ENCODE measurements around the gene NFASC.

Gene NFASC

GRCh38 chr1:204879351-204879750 is 8.7 kb downstream of the NFASC start:
- DNase-seq: peak in 1 of 42 donors; percentile 16
- intact Hi-C loops (cut with DNase I): loop anchor here (10.0 kb wide), 1 partner anchor 65 kb away; no protein-coding TSS in a partner anchor

DNA sequence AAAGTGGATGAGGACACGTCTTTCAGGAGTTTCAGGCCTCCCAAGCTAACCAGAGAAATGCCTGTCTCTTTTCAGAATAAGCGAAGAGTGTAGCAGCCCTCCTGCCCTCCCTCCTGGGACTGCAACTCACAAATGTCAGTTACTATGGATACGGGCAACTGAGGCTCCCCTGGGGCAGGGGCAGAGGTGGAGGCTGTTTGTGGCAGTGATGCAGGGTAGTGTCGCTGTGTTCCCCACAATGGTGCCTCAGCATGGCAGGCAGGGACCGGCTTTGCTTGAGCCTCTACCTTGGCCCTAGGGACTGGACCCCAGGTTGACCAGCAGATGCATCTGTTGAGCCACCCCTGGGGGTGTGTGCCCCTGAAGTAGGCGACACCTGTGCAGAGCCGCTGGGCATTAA is 10.2 kb downstream of the NFASC start:
- intact Hi-C loops (cut with DNase I): no loop called here
- DNase-seq: peak in 2 of 42 donors; percentile 15 to 30

- intact Hi-C loops (cut with DNase I): no loop called here
- peak in 1 of 42 donors; percentile 31 for DNase-seq
Measured at GRCh38 chr1:204882479-204882878, 11.8 kb downstream of the NFASC start.

DNA sequence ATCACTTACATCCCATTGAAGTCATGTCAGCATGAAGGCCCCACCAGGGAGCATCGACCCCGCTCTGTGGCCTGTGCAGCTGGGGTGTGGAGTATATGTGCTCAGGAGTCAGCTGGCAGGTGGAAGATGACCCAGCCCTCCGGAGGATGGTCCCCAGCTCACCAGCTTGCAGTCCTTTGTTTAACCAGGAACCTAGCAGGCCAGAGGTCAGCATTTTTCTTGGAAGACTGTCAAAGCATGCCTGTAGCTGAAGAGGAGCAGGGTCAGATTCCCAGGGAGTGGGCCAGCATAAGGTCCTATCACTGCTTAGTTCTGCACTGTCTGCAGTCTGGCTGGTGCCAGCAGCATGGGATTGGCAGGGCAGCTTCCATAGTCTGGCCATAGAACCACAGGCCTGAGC is 12.7 kb downstream of the NFASC start:
- intact Hi-C loops (cut with DNase I): no loop called here
- no peak for DNase-seq

DNA sequence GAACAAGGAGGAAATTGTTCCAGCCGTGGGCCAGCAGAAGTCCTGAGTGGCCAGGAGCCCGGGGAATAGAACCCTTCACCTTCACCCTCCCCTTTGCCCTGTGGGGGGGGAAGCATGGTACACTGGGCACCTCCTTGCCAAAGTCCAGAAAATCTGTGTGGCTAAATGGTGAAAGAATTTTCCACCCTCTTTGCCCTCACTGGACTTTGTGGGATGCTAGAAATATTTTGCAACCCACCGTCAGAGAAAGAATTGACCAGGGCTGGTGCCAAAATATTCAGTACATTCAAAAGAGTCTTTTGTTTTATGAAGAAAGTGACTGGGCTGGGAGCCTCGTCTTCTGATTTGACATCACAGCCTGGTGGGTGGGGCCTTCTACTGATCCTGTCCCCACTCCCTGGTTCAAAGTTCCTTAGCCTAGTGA is 14.6 kb downstream of the NFASC start:
- DNase-seq: peak in 40 of 42 donors; percentile 49 to 91 (median 76)
- intact Hi-C loops (cut with DNase I): no loop called here

DNA sequence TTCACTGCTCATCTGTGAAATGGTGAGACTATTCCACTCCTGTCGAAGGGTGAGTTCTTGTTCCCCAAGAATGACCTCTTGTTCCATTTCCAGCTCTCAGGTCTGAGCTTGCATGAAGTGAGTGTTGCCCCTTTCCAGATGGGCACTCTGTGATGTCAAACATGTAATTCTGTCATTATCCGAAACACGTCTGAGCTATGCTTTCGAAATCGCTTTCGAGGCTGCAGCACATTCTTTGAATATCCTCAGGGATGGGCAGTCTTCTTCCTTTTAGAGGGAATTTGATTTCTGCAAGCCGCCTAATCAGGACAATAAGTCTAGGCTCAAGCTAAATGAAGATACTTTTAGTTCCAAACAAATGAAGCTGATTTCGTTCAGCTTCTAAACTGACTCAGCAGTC is 15.1 kb downstream of the NFASC start:
- DNase-seq: peak in 3 of 42 donors; percentile 12 to 39 (median 14)
- intact Hi-C loops (cut with DNase I): no loop called here

- peak in 2 of 42 donors; percentile 10 to 31 for DNase-seq
- intact Hi-C loops (cut with DNase I): no loop called here
Measured at GRCh38 chr1:204887846-204888245, 17.2 kb downstream of the NFASC start.

DNA sequence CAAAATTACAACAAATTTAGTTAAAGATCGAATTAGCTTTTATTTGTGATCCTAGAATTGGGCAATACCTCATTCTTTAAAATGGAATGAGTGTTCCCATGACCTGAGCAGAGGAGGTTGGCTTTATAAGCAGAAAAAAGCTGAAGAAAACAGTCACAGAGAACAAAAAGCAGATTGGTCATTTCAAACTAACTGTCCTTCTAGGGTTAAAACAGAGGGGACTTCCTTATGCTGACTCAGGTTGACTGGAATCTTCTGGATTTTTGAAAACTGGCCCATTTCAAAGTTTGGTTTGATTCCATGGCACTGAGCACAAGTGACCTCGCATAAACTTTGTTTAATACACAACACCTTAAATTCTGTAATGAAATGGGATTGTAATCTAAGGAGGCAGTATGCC is 17.6 kb downstream of the NFASC start:
- no peak for DNase-seq
- intact Hi-C loops (cut with DNase I): no loop called here

GRCh38 chr1:204889681-204890383 is 19.2 kb downstream of the NFASC start:
- intact Hi-C loops (cut with DNase I): no loop called here

DNA sequence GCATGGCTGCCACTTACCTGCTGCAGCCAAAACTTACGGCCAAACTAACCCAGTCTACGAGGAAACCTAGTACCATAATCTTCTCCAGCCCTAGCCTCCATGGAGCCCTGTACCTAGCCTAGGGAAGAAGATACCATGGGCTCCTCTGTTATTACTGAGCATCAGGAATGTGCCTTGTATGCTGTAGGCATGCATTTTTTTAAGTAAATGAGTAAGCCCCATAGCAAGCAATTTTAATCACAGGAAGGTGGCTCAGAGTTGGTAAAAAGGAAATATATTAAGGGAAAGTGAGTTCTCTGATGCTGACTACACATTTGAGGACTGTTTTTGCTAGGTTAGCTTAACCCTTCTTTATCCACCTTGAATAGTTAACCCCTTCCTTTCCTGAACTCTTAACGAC is 21.2 kb downstream of the NFASC start:
- peak in 1 of 42 donors; percentile 14 for DNase-seq
- intact Hi-C loops (cut with DNase I): no loop called here

More at GRCh38 chr1:204889681-204890383, 19.2 kb downstream of the NFASC start:
- peak in 4 of 42 donors; percentile 11 to 43 (median 42) for DNase-seq

DNA sequence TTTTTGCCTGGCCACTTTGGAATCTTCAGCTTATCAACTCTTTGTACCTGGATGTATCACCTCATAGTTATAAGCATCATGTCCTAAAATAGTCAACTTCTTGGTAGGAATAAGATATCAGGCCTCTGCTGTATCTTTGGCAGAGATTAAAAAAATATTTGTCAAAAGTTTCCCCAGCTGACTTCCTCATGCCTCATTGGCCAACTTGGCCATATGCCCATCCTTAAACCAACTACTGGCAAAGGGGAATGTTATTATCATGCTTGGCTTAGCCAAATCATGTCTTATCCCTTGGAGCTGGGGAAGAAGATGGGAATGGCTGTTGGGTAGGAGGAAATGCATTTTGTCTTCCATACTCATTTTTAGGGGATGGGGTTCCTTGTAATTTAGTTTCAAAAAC is 23.4 kb downstream of the NFASC start:
- DNase-seq: no peak
- intact Hi-C loops (cut with DNase I): no loop called here

- DNase-seq: no peak
- intact Hi-C loops (cut with DNase I): no loop called here
Measured at GRCh38 chr1:204894606-204895005, 23.9 kb downstream of the NFASC start.

DNA sequence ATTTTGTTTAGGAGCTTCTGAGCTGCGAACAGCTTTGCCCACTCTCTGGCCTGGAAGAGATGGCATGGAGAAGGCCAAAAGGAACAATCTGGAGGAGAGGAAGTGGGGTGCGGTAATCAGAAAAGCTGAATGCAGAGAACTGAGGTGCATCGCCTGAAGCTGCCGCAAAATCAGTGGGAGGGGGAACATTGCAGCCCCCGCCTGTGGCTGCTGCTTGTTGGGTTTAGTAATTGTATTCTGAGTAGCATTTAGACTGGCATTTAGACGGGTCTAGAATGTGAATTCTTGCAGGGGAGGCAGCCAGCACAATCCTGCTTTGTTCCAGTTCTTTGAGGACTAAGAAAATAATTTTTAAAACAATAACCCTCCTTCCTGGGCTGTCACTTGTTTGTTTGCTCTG is 25.4 kb downstream of the NFASC start:
- intact Hi-C loops (cut with DNase I): no loop called here
- peak in 5 of 42 donors; percentile 31 to 64 (median 39) for DNase-seq

DNA sequence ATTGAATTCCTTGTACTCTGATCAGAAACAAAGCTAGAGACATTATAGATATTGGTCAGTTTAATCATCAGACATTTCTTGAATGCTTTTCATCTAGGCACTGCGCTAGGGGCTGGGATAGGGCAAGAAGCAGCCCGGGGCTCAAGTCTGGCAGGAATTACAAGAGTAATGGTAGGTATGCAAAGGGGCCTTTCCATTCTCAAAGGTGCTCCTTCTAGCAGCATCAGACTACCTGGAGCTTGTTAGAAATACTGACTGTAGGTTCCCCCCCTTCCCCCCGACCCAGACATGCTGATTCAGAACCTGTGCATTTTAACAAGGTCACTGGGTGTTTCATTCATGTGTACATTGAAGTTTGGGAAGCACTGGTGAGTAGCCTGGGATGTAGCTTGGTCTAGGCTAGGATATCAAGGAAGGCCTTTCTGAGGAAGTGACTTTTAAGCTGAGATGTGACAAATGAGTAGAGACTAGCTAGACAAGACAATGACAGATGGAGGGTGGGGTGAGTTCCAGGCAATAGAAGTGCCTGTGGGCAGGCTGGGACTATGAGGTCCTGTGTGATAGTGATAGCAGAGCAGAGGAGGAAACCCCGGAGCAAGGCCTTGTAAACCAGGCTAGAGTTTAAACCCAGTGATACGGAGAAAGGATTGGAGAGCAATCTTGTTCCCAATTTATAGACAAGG is 26.3 kb downstream of the NFASC start:
- intact Hi-C loops (cut with DNase I): no loop called here

GRCh38 chr1:204900721-204901120 is 30.1 kb downstream of the NFASC start:
- no peak for DNase-seq
- intact Hi-C loops (cut with DNase I): no loop called here

More for the DNA sequence above, 26.3 kb downstream of the NFASC start:
- DNase-seq: no peak

DNA sequence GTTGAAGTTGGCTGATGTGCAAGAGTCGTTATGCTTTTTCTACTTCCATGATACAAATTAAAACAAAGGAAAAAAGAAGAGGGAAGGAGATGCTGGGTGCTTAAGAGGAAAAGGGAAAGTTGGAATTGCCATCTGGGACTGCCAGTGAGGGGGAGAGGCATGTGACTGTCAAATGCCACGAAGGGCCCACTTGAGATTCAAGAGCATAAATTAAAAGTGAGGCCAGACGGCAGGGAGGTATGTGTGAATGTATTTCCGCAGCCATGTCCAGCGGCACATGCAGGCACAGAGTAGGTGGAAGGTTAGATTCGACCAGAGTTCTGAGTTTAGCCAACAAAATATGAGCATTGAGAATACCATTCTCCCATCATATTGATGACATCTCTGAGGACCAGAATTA is 32.0 kb downstream of the NFASC start:
- DNase-seq: no peak
- intact Hi-C loops (cut with DNase I): no loop called here

GRCh38 chr1:204904228-204904810 is 33.7 kb downstream of the NFASC start:
- intact Hi-C loops (cut with DNase I): no loop called here
- peak in 1 of 42 donors; percentile 26 for DNase-seq

GRCh38 chr1:204909109-204909508 is 38.4 kb downstream of the NFASC start:
- no peak for DNase-seq
- intact Hi-C loops (cut with DNase I): no loop called here

- intact Hi-C loops (cut with DNase I): no loop called here
- peak in 1 of 42 donors; percentile 38 for DNase-seq
Measured at GRCh38 chr1:204915861-204916495, 45.3 kb downstream of the NFASC start.

DNA sequence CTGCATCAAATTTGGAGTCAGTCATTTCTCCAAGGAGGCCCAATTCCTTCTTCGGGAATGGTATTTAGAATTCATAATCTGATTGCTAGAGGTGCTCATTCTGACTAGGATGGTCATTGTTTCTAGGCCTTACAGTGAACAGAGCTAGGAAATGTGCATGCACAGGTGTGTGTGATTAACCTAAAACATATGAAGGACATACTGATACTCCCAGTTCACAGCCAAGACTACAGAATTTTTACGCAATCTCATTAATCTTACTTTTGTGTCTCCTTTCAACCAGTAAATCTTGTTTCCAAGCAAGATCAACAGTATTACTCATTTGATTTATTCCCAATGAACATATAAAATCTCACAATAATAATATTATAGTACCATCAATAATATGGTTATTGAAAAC is 47.1 kb downstream of the NFASC start:
- intact Hi-C loops (cut with DNase I): no loop called here
- DNase-seq: no peak

Data from head of caudate nucleus (tissue), 42 donors.